GM12865 (cell line): ENCODE measurements around the gene MDM1.

Experiments used
- DNase-seq: peaks from one replicate; pipeline ENCODE4 v3.0.0; 2010; ENCODE audit warnings: low read depth
- H3K4me3 ChIP-seq: 2 replicates; pipeline ENCODE4 v1.5.1; 2011; ENCODE audit warnings: mild to moderate bottlenecking, low read depth, low read length, control low read depth
- TF ChIP-seq, protein P1 (sequence below): IDR thresholded peaks from 2 replicates; pipeline ENCODE4 v1.5.1; 2011; ENCODE audit warnings: low read length, control low read depth, low read depth, inconsistent platforms; ENCODE audit not compliant: insufficient read depth; ENCODE audit errors: missing control alignments

Gene MDM1

DNA sequence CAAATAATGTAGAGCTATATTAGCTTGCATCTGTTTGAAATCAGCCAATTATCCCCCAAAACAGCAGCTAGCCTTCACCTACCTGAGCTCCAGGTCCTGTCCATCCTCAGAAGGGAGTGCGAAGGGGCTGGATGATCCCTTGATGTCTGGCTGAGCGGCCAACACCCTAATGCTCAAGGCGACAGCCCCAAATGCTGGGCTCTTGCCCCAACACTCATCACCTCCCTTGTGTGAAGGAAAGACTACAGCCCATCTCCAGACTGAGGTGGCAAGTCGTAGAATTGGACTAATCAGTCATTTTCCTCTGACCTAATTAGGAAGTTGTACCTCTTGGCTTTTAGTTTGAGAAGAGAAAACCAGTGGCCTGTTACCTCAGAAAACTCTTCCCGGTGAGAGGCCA, 16.3 kb upstream of the MDM1 start:
- DNase-seq: no peak
- TF ChIP-seq, protein P1, sequence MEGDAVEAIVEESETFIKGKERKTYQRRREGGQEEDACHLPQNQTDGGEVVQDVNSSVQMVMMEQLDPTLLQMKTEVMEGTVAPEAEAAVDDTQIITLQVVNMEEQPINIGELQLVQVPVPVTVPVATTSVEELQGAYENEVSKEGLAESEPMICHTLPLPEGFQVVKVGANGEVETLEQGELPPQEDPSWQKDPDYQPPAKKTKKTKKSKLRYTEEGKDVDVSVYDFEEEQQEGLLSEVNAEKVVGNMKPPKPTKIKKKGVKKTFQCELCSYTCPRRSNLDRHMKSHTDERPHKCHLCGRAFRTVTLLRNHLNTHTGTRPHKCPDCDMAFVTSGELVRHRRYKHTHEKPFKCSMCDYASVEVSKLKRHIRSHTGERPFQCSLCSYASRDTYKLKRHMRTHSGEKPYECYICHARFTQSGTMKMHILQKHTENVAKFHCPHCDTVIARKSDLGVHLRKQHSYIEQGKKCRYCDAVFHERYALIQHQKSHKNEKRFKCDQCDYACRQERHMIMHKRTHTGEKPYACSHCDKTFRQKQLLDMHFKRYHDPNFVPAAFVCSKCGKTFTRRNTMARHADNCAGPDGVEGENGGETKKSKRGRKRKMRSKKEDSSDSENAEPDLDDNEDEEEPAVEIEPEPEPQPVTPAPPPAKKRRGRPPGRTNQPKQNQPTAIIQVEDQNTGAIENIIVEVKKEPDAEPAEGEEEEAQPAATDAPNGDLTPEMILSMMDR: no peak
- no peak overlapping the region for H3K4me3 ChIP-seq

DNA sequence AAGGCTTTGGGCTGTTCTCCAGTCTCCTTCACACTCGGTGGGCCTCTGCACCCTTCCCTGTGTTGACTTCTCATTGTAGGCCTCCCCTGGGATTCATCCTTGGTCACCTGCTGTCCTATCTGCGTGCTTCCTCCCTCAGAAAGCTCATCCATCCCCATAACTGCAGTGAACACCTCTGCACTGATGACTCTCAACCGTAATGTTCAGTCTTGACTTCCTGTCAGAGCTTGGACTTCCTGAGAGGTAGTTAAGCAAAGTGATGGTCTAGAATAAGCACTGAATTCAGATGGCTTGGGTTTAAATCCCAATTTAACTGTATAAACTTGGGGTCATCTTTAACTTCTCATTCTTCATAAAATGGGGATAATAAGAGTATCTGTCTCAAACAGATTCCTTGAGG, 13.6 kb upstream of the MDM1 start:
- no peak for DNase-seq
- H3K4me3 ChIP-seq: no peak overlapping the region
- TF ChIP-seq, protein P1: no peak

DNA sequence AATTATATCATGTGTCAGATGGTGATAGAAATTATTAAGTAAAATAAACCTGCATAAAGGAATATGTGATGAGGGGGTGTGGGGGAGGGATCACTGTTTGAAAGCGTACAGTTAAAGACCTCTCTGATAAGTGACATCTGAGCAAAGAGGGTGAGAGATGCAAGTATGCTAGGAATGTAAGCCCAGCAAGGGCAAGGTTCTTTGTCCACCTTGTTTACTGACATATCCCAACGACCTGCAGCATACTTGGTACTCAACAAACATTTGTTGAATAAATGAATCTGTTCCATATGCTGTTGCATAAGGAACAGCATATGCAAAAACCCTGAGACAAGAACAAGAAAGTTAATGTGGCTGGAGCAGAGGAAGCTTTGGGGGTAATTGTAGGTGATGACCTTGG, 12.0 kb upstream of the MDM1 start:
- H3K4me3 ChIP-seq: no peak overlapping the region
- no peak for DNase-seq
- TF ChIP-seq, protein P1: no peak

DNA sequence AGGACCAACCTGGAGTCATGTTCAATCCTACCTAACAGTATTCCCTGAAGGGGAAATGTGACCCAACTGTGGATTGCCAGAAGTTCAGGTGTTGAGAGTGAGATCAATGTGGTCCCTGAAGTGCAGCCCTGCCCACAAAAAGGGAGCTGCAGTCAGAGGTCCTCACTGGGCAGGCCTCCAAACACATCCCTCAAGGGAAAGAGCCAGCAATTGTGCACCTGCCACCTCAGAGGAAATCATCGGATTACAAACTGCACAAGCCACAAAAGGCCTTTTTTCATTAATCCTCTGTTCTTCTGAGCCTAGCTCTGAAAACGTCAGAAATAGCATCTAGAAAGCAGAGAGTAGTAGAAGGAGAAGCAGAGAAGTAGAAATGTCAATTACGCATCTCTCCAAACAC, 10.8 kb upstream of the MDM1 start:
- H3K4me3 ChIP-seq: no peak overlapping the region
- TF ChIP-seq, protein P1: no peak
- DNase-seq: no peak

DNA sequence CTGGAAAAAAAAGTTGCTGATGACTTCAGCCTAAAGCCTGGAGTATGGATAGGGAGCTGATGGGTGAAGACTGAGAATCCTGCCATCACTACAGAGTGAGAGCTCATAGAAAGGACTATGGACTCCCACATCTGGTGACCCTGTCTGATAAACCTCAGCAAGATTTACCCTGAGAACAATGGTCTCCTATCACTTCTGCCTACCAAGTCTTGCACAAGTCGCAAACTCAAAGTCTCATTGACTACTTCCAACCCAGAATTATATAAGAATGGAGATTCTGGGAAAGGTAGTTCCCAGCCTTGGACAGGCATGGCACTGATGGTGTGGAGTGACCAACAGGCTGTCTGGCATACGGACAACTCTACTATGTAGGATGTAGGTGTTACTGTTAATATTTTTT, 9.7 kb upstream of the MDM1 start:
- DNase-seq: no peak
- H3K4me3 ChIP-seq: no peak overlapping the region
- TF ChIP-seq, protein P1: no peak

DNA sequence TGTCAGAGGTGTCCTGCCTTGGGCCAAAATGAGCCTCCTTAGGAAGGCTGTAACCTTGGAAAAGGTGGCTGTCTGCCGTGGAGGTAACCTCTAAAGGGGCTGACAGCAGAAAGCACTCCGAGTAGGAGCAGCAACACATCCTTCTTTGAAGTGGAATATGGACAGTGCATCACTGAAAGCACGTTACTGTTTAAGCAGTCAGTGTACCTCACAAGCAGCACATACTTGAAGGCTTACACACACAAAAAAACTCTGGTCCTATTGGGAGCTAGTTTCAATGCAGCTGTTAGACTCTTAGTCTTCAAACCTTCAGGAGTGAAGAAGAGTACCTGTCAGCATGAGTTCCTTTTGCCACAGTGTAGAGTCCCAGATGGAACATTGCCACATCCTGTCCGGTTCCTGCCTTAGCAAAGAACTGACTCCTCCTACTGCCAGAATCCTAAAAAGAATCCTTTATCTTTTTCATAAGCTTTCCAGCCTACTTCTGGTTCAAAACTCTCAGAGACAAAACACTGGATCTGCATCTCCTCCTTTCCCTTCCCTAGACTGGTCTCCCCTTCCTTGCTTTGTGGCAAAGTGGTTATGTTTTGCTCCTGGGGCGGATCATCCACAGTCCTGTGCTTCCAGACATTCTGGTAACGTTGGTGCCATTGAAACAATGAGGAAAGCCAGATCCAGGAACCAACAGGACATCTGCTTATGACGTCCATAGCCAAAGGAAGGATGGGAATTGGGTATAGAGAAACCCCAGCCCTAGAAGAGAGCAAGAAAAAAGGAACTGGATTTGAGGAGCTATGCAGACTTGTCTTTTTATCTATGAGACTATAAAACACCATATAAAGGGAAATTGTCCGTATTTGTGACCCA, 8.5 kb upstream of the MDM1 start:
- TF ChIP-seq, protein P1: no peak
- no peak for DNase-seq

DNA sequence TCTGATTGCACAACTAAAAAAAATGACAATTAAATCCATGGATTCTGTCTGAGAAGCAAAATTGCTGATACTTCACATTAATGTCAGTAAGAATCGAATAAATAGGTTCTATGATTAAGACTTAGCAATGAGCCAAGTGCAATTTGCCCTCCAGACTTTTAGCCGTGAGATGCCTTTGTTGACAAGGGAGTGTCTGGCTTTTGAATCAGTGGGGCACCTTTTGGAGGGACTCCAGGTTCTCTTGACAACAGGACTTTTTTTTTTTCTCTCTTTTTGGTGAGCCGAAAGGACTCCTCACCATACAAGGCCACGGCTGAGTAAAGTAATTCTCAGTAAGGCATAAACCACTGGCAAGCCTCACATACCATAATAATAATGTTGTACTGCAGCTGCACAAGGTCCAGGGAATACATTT, 4.7 kb upstream of the MDM1 start:
- H3K4me3 ChIP-seq: no peak overlapping the region
- TF ChIP-seq, protein P1: no peak
- DNase-seq: no peak

More for the DNA sequence above, 8.5 kb upstream of the MDM1 start:
- no peak overlapping the region for H3K4me3 ChIP-seq
